H9 (cell line): ENCODE data around the gene TRIP6. TPM values are rescaled to one million over a fixed set of nuclear protein-coding genes. Genes with fewer than 3 reads are reported as not detected.

Experiments used
- DNase-seq: peaks from one replicate; pipeline ENCODE4 v3.0.0-alpha.2; 2017
- H2AFZ ChIP-seq: one replicate; pipeline ENCODE4 v1.6.1; 2013; ENCODE audit warnings: mild to moderate bottlenecking, low read length, control low read depth, moderate library complexity
- H2AK5ac ChIP-seq: 2 replicates; pipeline ENCODE4 v1.6.1; 2013; ENCODE audit warnings: low read length, control low read depth, mixed read lengths; ENCODE audit not compliant: insufficient read length
- H2BK120ac ChIP-seq: one replicate; pipeline ENCODE4 v1.6.1; 2013; ENCODE audit warnings: low read depth, mild to moderate bottlenecking, low read length, control low read depth, inconsistent platforms; ENCODE audit not compliant: poor library complexity, severe bottlenecking
- H2BK12ac ChIP-seq: 2 replicates; pipeline ENCODE4 v1.6.1; 2013; ENCODE audit warnings: low read length, control low read depth, mixed read lengths, low read depth; ENCODE audit not compliant: insufficient read length
- H2BK15ac ChIP-seq: 2 replicates; pipeline ENCODE4 v1.6.1; 2013; ENCODE audit warnings: low read depth, low read length, control low read depth
- H2BK20ac ChIP-seq: one replicate; pipeline ENCODE4 v1.6.1; 2013; ENCODE audit warnings: low read depth, mild to moderate bottlenecking, low read length, control low read depth, inconsistent platforms; ENCODE audit not compliant: poor library complexity, severe bottlenecking
- H2BK5ac ChIP-seq: 2 replicates; pipeline ENCODE4 v1.6.1; 2013; ENCODE audit warnings: low read length, control low read depth, mixed read lengths; ENCODE audit not compliant: insufficient read length
- H3K14ac ChIP-seq: 2 replicates; pipeline ENCODE4 v1.6.1; 2013; ENCODE audit warnings: low read length, control low read depth; ENCODE audit not compliant: insufficient read depth
- H3K18ac ChIP-seq: 2 replicates; pipeline ENCODE4 v1.6.1; 2013; ENCODE audit warnings: low read depth, mild to moderate bottlenecking, mixed read lengths, low read length, control low read depth; ENCODE audit not compliant: insufficient read length
- H3K23ac ChIP-seq: 2 replicates; pipeline ENCODE4 v1.6.1; 2013; ENCODE audit warnings: low read length, control low read depth, mixed read lengths, low read depth; ENCODE audit not compliant: insufficient read length
- H3K23me2 ChIP-seq: 2 replicates; pipeline ENCODE4 v1.6.1; 2013; ENCODE audit warnings: low read depth, mild to moderate bottlenecking, mixed read lengths, low read length, control low read depth; ENCODE audit not compliant: insufficient read length, poor library complexity, severe bottlenecking
- H3K27ac ChIP-seq: 2 replicates; pipeline ENCODE4 v1.5.1; 2013; ENCODE audit warnings: low read length, control low read depth, mixed read lengths, low read depth; ENCODE audit not compliant: insufficient read length
- H3K27me3 ChIP-seq: 2 replicates; pipeline ENCODE4 v1.6.1; 2013; ENCODE audit warnings: low read length, control low read depth, inconsistent platforms; ENCODE audit not compliant: insufficient read depth
- H3K4ac ChIP-seq: 2 replicates; pipeline ENCODE4 v1.6.1; 2013; ENCODE audit warnings: low read depth, mild to moderate bottlenecking, control low read depth, inconsistent platforms, low read length, moderate library complexity
- H3K4me1 ChIP-seq: 2 replicates; pipeline ENCODE4 v1.6.1; 2013; ENCODE audit warnings: low read length, control low read depth, inconsistent platforms; ENCODE audit not compliant: insufficient read depth
- H3K4me2 ChIP-seq: 2 replicates; pipeline ENCODE4 v1.6.1; 2013; ENCODE audit warnings: low read length, control low read depth, mixed read lengths; ENCODE audit not compliant: insufficient read length, insufficient read depth
- H3K56ac ChIP-seq: 2 replicates; pipeline ENCODE4 v1.6.1; 2013; ENCODE audit warnings: low read depth, mild to moderate bottlenecking, mixed read lengths, low read length, control low read depth; ENCODE audit not compliant: insufficient read length
- H3K79me1 ChIP-seq: 2 replicates; pipeline ENCODE4 v1.6.1; 2013; ENCODE audit warnings: low read depth, mild to moderate bottlenecking, moderate library complexity, low read length, control low read depth, inconsistent platforms; ENCODE audit not compliant: insufficient read depth, poor library complexity, severe bottlenecking
- H3K79me2 ChIP-seq: 2 replicates; pipeline ENCODE4 v1.6.1; 2013; ENCODE audit warnings: low read length, control low read depth, inconsistent platforms; ENCODE audit not compliant: insufficient read depth
- H3K9ac ChIP-seq: 2 replicates; pipeline ENCODE4 v1.6.1; 2013; ENCODE audit warnings: low read length, control low read depth, mixed read lengths; ENCODE audit not compliant: insufficient read length; ENCODE audit errors: extremely low read depth
- H3K9me3 ChIP-seq: one replicate; pipeline ENCODE4 v1.6.1; 2013; ENCODE audit warnings: low read depth, low read length, inconsistent platforms; ENCODE audit not compliant: control insufficient read depth
- H3T11ph ChIP-seq: one replicate; pipeline ENCODE4 v1.6.1; 2013; ENCODE audit warnings: mild to moderate bottlenecking, low read length, control low read depth, inconsistent platforms
- H4K20me1 ChIP-seq: one replicate; pipeline ENCODE4 v1.6.1; 2013; ENCODE audit not compliant: control insufficient read depth, insufficient read length, insufficient read depth
- H4K5ac ChIP-seq: 2 replicates; pipeline ENCODE4 v1.6.1; 2013; ENCODE audit warnings: low read depth, mild to moderate bottlenecking, mixed read lengths, low read length, control low read depth; ENCODE audit not compliant: insufficient read length
- H4K8ac ChIP-seq: replicated peaks from 2 replicates; pipeline ENCODE4 v1.6.1; 2013; ENCODE audit warnings: low read length, control low read depth, mixed read lengths, low read depth; ENCODE audit not compliant: insufficient read length
- H4K91ac ChIP-seq: 2 replicates; pipeline ENCODE4 v1.6.1; 2013; ENCODE audit warnings: low read depth, mild to moderate bottlenecking, moderate library complexity, mixed read lengths, low read length, control low read depth; ENCODE audit not compliant: insufficient read length
- H3K27ac Mint-ChIP-seq, 3 experiments: 2 replicates in 2 of 3; 3 replicates in 1 of 3; pipeline ENCODE4 v1.8.0; 2020 to 2021; ENCODE audit warnings: mixed read lengths in 3 of 3, mild to moderate bottlenecking in 1 of 3, moderate library complexity in 1 of 3
- H3K27me3 Mint-ChIP-seq: 2 replicates; pipeline ENCODE4 v1.8.0; 2021; ENCODE audit warnings: low read depth, mild to moderate bottlenecking, moderate library complexity, mixed read lengths
- H3K36me3 Mint-ChIP-seq, 3 experiments: 2 replicates in 2 of 3; 3 replicates in 1 of 3; pipeline ENCODE4 v1.8.0; 2020 to 2021; ENCODE audit warnings: low read depth in 3 of 3, mixed read lengths in 3 of 3; ENCODE audit not compliant: insufficient read depth in 1 of 3
- H3K4me1 Mint-ChIP-seq, 2 experiments: 2 replicates each; pipeline ENCODE4 v1.8.0; 2020; ENCODE audit warnings: mixed read lengths in 2 of 2
- H3K4me3 Mint-ChIP-seq, 2 experiments: 2 replicates in 1 of 2; 3 replicates in 1 of 2; pipeline ENCODE4 v1.8.0; 2020 to 2021; ENCODE audit warnings: mild to moderate bottlenecking in 2 of 2, mixed read lengths in 2 of 2, moderate library complexity in 1 of 2
- H3K9me3 Mint-ChIP-seq, 2 experiments: 2 replicates in 1 of 2; 3 replicates in 1 of 2; pipeline ENCODE4 v1.8.0; 2020; ENCODE audit warnings: mild to moderate bottlenecking in 2 of 2, mixed read lengths in 2 of 2, moderate library complexity in 1 of 2
- WGBS: extraction: QIAGEN DNeasy Blood & Tissue Kit; methylation state at CpG from one replicate; pipeline ENCODE4 v1.1.7; 2013; ENCODE audit warnings: missing lambda C conversion rate, low lambda C conversion rate, mixed read lengths; ENCODE audit not compliant: insufficient read length; ENCODE audit errors: extremely low coverage; 5-methylcytosine and 5-hydroxymethylcytosine counted together
- total RNA-seq: library from RNA; stranded (reverse); gene quantifications from 2 replicates; pipeline ENCODE4 v1.2.1, GENCODE V29; 2021
- TF ChIP-seq, protein P1 (sequence below): fragments of 200-600 bp; sonication (generic); conservative IDR thresholded peaks from 3 replicates; pipeline ENCODE4 v1.8.0; 2021; ENCODE audit warnings: antibody characterized with exemption, mild to moderate bottlenecking

TRIP6 gene
- total RNA-seq, 1 experiment from 2014 or later: 122 TPM

- H2AK5ac ChIP-seq: no peak overlapping the region
- no peaks in the 10 kb centered on the region; the same call in 1 of the 2 replicates for H3K4me1 ChIP-seq
- H3K23me2 ChIP-seq: peaks cover 12% of the 10 kb centered on the region
- no peak overlapping the region for H3K9ac ChIP-seq
- no peak overlapping the region for H3K27ac Mint-ChIP-seq
- H3K56ac ChIP-seq: no peak overlapping the region
- no peaks in the 10 kb centered on the region for H3K79me2 ChIP-seq
- no peak overlapping the region for H3T11ph ChIP-seq
- H2BK15ac ChIP-seq: no peak overlapping the region
- H3K4me2 ChIP-seq: peak overlapping the region; percentile 33
- no peaks in the 10 kb centered on the region for H3K36me3 Mint-ChIP-seq
- H3K14ac ChIP-seq: no peak overlapping the region; the same call in 1 of the 2 replicates
- peak; percentile 64 for DNase-seq
- no peak overlapping the region for H3K27ac ChIP-seq
- H4K8ac ChIP-seq: no peak overlapping the region
- no peaks in the 10 kb centered on the region for H4K20me1 ChIP-seq
- no peak overlapping the region for H2BK12ac ChIP-seq
- TF ChIP-seq, protein P1, sequence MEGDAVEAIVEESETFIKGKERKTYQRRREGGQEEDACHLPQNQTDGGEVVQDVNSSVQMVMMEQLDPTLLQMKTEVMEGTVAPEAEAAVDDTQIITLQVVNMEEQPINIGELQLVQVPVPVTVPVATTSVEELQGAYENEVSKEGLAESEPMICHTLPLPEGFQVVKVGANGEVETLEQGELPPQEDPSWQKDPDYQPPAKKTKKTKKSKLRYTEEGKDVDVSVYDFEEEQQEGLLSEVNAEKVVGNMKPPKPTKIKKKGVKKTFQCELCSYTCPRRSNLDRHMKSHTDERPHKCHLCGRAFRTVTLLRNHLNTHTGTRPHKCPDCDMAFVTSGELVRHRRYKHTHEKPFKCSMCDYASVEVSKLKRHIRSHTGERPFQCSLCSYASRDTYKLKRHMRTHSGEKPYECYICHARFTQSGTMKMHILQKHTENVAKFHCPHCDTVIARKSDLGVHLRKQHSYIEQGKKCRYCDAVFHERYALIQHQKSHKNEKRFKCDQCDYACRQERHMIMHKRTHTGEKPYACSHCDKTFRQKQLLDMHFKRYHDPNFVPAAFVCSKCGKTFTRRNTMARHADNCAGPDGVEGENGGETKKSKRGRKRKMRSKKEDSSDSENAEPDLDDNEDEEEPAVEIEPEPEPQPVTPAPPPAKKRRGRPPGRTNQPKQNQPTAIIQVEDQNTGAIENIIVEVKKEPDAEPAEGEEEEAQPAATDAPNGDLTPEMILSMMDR: peak; percentile 88
- H3K27me3 ChIP-seq: peaks cover 7% of the 10 kb centered on the region
- no peaks in the 10 kb centered on the region; a peak in 2 of 5 replicates for H3K9me3 Mint-ChIP-seq
- H4K91ac ChIP-seq: no peak overlapping the region
- no peaks in the 10 kb centered on the region for H3K79me1 ChIP-seq
- H3K18ac ChIP-seq: no peak overlapping the region
- H3K4me1 Mint-ChIP-seq: peaks cover 15 to 17% of the 10 kb centered on the region in 2 experiments
- H3K9me3 ChIP-seq: no peaks in the 10 kb centered on the region
- WGBS: no CpG with 5 or more reads among the region's 95 CpGs
- H3K23ac ChIP-seq: no peak overlapping the region
- peak overlapping the region; percentile 54 to 81 for H3K4me3 Mint-ChIP-seq
- H2BK20ac ChIP-seq: no peak overlapping the region
- no peak overlapping the region for H2BK120ac ChIP-seq
- no peak overlapping the region for H2BK5ac ChIP-seq
- no peak overlapping the region for H2AFZ ChIP-seq
- H4K5ac ChIP-seq: no peak overlapping the region
- H3K27me3 Mint-ChIP-seq: peaks cover 25% of the 10 kb centered on the region
- H3K4ac ChIP-seq: no peak overlapping the region
These were observed 29.8 kb downstream of the TRIP6 start for GRCh38 chr7:100896732-100897608.
